ENCODE data around the gene SEMA3E. TPM values are rescaled to one million over a fixed set of nuclear protein-coding genes. Genes with fewer than 3 reads are reported as not detected.

SEMA3E gene
- total RNA-seq, 2 experiments from 2014 or later: not detected

DNA sequence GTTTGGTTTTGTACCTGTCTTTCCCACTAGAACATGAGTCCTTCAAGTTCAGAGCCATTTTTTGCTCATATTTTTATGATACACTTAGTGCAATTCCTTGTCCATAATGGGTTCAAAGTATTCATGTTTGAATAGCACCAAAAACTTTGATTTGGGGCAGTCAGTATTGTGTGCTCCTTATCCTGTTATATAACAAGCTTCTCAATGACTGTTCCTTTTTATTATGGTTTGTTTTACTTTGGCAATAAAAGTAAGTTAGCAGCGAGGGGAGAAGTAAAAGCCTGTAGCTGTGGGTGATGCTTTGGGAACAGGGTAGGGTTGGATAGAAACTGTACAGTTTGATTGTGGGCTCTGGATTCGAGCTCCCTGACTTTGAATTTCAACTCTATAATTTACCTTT is 311.9 kb downstream of the SEMA3E start:
- no peak overlapping the region for H3K27ac Mint-ChIP-seq
- intact Hi-C loops (cut with micrococcal nuclease): no loop called here
- no peaks in the 10 kb centered on the region for H3K36me3 Mint-ChIP-seq (ENCODE audit: low read depth)
- H3K9me3 Mint-ChIP-seq: no peaks in the 10 kb centered on the region
- no peak overlapping the region for H3K4me3 Mint-ChIP-seq
- CTCF ChIA-PET: no interaction called here
- H3K4me1 Mint-ChIP-seq (ENCODE audit: low read depth): no peaks in the 10 kb centered on the region
- no peak for DNase-seq
- H3K27me3 Mint-ChIP-seq (ENCODE audit: low read depth): no peaks in the 10 kb centered on the region

- H3K4me1 Mint-ChIP-seq (ENCODE audit: low read depth): no peaks in the 10 kb centered on the region
Observed at GRCh38 chr7:83326223-83326622, 322.7 kb downstream of the SEMA3E start.

GRCh38 chr7:83325083-83325482 is 323.9 kb downstream of the SEMA3E start:
- no peak for DNase-seq
- no peaks in the 10 kb centered on the region for H3K36me3 Mint-ChIP-seq (ENCODE audit: low read depth)
- no peak overlapping the region for H3K4me3 Mint-ChIP-seq
- H3K27ac Mint-ChIP-seq: no peak overlapping the region
- peaks cover 2% of the 10 kb centered on the region for H3K9me3 Mint-ChIP-seq
- intact Hi-C loops (cut with micrococcal nuclease): no loop called here
- H3K27me3 Mint-ChIP-seq (ENCODE audit: low read depth): no peaks in the 10 kb centered on the region
- CTCF ChIA-PET: no interaction called here
- no peaks in the 10 kb centered on the region for H3K4me1 Mint-ChIP-seq (ENCODE audit: low read depth)

More at GRCh38 chr7:83326223-83326622, 322.7 kb downstream of the SEMA3E start:
- Mint-ChIP-seq H3K4me3 (no peak overlapping the region), H3K36me3 (ENCODE audit: low read depth) (no peaks in the 10 kb centered on the region), H3K27me3 (ENCODE audit: low read depth) (no peaks in the 10 kb centered on the region), H3K27ac (no peak overlapping the region), H3K9me3 (peaks cover 4% of the 10 kb centered on the region)
- intact Hi-C loops (cut with micrococcal nuclease): no loop called here
- no peak for DNase-seq
- CTCF ChIA-PET: no interaction called here

- Mint-ChIP-seq H3K4me1 (ENCODE audit: low read depth) (no peaks in the 10 kb centered on the region), H3K27me3 (ENCODE audit: low read depth) (no peaks in the 10 kb centered on the region), H3K36me3 (ENCODE audit: low read depth) (no peaks in the 10 kb centered on the region), H3K4me3 (no peak overlapping the region), H3K9me3 (peaks cover 2% of the 10 kb centered on the region), H3K27ac (no peak overlapping the region)
- DNase-seq: no peak
- CTCF ChIA-PET: no interaction called here
- intact Hi-C loops (cut with micrococcal nuclease): no loop called here
Observed at GRCh38 chr7:83324596-83324995, 324.3 kb downstream of the SEMA3E start.

DNA sequence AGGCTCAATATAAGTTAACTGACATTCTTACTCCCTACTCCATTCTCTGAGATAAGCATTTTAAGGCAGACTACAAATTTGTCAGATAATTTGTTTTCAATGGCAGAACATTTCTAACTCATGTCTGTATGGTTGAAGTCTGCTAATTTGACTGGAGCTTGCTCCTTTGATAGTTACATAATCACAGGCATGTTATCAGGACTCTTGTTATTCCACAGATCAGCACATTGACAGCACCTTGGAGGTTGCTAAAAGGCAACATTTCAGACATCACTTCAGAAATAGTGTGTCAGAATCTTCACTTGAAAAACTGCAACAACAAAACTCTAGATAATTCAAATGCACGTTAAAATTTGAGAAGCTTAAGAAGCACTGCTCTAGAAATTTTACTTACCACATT is 327.9 kb downstream of the SEMA3E start:
- Mint-ChIP-seq H3K27ac (no peak overlapping the region), H3K27me3 (ENCODE audit: low read depth) (no peaks in the 10 kb centered on the region), H3K4me3 (no peak overlapping the region), H3K4me1 (ENCODE audit: low read depth) (no peaks in the 10 kb centered on the region), H3K9me3 (peaks cover 2% of the 10 kb centered on the region), H3K36me3 (ENCODE audit: low read depth) (no peaks in the 10 kb centered on the region)
- CTCF ChIA-PET: no interaction called here
- no peak for DNase-seq
- intact Hi-C loops (cut with micrococcal nuclease): no loop called here

DNA sequence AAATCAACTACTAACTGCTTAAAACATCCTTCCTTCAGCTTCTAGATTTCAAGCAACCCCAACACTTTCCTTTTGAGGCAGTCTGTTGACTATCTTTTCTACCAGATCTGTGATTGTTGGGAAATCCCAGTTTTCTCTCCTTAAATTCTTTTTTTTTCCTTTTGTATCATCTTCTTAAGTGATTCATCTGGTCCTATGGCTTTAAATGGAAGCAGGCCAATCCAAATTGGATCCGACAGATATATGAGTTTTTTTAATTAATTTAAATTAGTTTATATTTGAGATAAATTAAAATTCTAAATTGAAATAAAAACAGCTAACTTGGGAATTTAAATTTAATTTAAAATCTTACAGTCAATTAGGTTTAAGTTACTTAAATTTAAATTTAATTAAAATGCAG is 335.0 kb downstream of the SEMA3E start:
- no peak overlapping the region for H3K27ac Mint-ChIP-seq

More for the DNA sequence above, 335.0 kb downstream of the SEMA3E start:
- H3K4me1 Mint-ChIP-seq (ENCODE audit: low read depth): no peaks in the 10 kb centered on the region
- H3K4me3 Mint-ChIP-seq: no peak overlapping the region
- peaks cover 3% of the 10 kb centered on the region for H3K9me3 Mint-ChIP-seq
- H3K36me3 Mint-ChIP-seq (ENCODE audit: low read depth): no peaks in the 10 kb centered on the region
- intact Hi-C loops (cut with micrococcal nuclease): no loop called here
- H3K27me3 Mint-ChIP-seq (ENCODE audit: low read depth): no peaks in the 10 kb centered on the region
- DNase-seq: no peak
- CTCF ChIA-PET: no interaction called here

Data from activated naive CD4-positive, alpha-beta T cell treated with anti-CD3 and anti-CD28 coated beads for 36 hours (primary cell).